Endothelial cell of umbilical vein (primary cell): Measurements from ENCODE around the gene FMN1. TPM values are rescaled to one million over a fixed set of nuclear protein-coding genes. Genes with fewer than 3 reads are reported as not detected.

Experiments used
- BruUV-seq: library from RNA; stranded (reverse); fragments of 400-500 nt; replicated peaks from 2 replicates; lab custom pipeline; 2021; lab: Mats Ljungman, UMichigan
- CTCF ChIA-PET: fragments of 300-600, 350-600 bp; sonication (Branson Sonifier 250); formaldehyde crosslinking; loops from one replicate; lab custom pipeline; 2021; ENCODE audit warnings: antibody characterized with exemption, inconsistent platforms; lab: Charles Lee
- POLR2A ChIA-PET: fragments of 300-600, 350-600 bp; sonication (Branson Sonifier 250); formaldehyde crosslinking; loops from one replicate; lab custom pipeline; 2021; ENCODE audit warnings: antibody characterized with exemption, inconsistent platforms; lab: Charles Lee
- DNase-seq: peaks from one replicate; pipeline ENCODE4 v3.0.0-alpha.2; 2011; ENCODE audit warnings: low read depth, low spot score
- FAIRE-seq: peaks from 2 replicates; lab custom pipeline; 2011; peaks lifted over from hg19 to GRCh38; lab: Jason Lieb, UNC
- H2AFZ ChIP-seq: 2 replicates; pipeline ENCODE4 v1.6.0; 2012; ENCODE audit warnings: low read depth, low read length, control low read depth, inconsistent platforms
- H3K27ac ChIP-seq: 2 replicates; pipeline ENCODE4 v1.5.1; 2011; ENCODE audit warnings: low read depth, mild to moderate bottlenecking, control low read depth, low read length, moderate library complexity; ENCODE audit not compliant: insufficient read depth
- H3K27me3 ChIP-seq, 2 experiments: 2 replicates each; pipeline versions ENCODE4 v1.6.0 to v1.6.1; 2011; ENCODE audit warnings: low read length in 2 of 2, mixed read lengths in 1 of 2; ENCODE audit not compliant: control insufficient read depth in 2 of 2, insufficient read depth in 2 of 2
- H3K36me3 ChIP-seq, 2 experiments: 2 replicates in 1 of 2; 3 replicates in 1 of 2; pipeline ENCODE4 v1.5.1; 2011; ENCODE audit warnings: low read length in 2 of 2, mild to moderate bottlenecking in 1 of 2, moderate library complexity in 1 of 2; ENCODE audit not compliant: control insufficient read depth in 2 of 2, insufficient read depth in 2 of 2; ENCODE audit errors: extremely low read depth in 1 of 2
- H3K4me1 ChIP-seq: 3 replicates; pipeline ENCODE4 v1.5.1; 2011; ENCODE audit warnings: mild to moderate bottlenecking, low read length; ENCODE audit not compliant: control insufficient read depth, insufficient read depth; ENCODE audit errors: extremely low read depth
- H3K4me2 ChIP-seq: 2 replicates; pipeline ENCODE4 v1.6.1; 2011; ENCODE audit warnings: low read length, control low read depth, mixed read lengths; ENCODE audit not compliant: insufficient read depth
- H3K4me3 ChIP-seq, 3 experiments: fragments of 200-600 bp in 1 of 3; sonication (generic), shearing (Covaris generic) in 1 of 3; replicated peaks in 1 of 3; 2 replicates each; pipeline ENCODE4 v1.5.1; 2011 to 2016; ENCODE audit warnings: control low read depth in 3 of 3, low read length in 3 of 3, mild to moderate bottlenecking in 2 of 3, inconsistent platforms in 1 of 3, low read depth in 1 of 3, moderate library complexity in 1 of 3; ENCODE audit not compliant: insufficient read depth in 1 of 3
- H3K79me2 ChIP-seq: 2 replicates; pipeline ENCODE4 v1.6.0; 2012; ENCODE audit warnings: low read length, inconsistent platforms; ENCODE audit not compliant: control insufficient read depth, insufficient read depth
- H3K9ac ChIP-seq: replicated peaks from 2 replicates; pipeline ENCODE3; 2011; ENCODE audit warnings: low read length, control low read depth; ENCODE audit not compliant: insufficient read depth; ENCODE audit errors: extremely low read depth
- H3K9me1 ChIP-seq: replicated peaks from 3 replicates; pipeline ENCODE4 v1.6.0; 2011; ENCODE audit warnings: mild to moderate bottlenecking, low read length; ENCODE audit not compliant: control insufficient read depth, insufficient read depth; ENCODE audit errors: extremely low read depth
- H3K9me3 ChIP-seq: replicated peaks from 2 replicates; pipeline ENCODE4 v1.5.1; 2012; ENCODE audit warnings: low read length, inconsistent platforms; ENCODE audit not compliant: control insufficient read depth, insufficient read depth
- H4K20me1 ChIP-seq: replicated peaks from 2 replicates; pipeline ENCODE3; 2011; ENCODE audit warnings: mild to moderate bottlenecking, low read length; ENCODE audit not compliant: control insufficient read depth, insufficient read depth; ENCODE audit errors: extremely low read depth
- EZH2 ChIP-seq: IDR thresholded peaks from 2 replicates; pipeline ENCODE4 v1.6.1; 2012; ENCODE audit warnings: borderline replicate concordance, low read depth, mild to moderate bottlenecking, moderate library complexity, low read length, inconsistent platforms; ENCODE audit not compliant: severe bottlenecking
- FOS ChIP-seq: IDR thresholded peaks from 2 replicates; pipeline ENCODE4 v1.6.1; 2011; ENCODE audit warnings: mild to moderate bottlenecking, low read length, moderate library complexity, borderline replicate concordance; ENCODE audit not compliant: insufficient read depth
- GATA2 ChIP-seq: IDR thresholded peaks from 2 replicates; pipeline ENCODE4 v1.7.0; 2011; ENCODE audit warnings: low read depth, mild to moderate bottlenecking, moderate library complexity, mixed read lengths, low read length; ENCODE audit not compliant: insufficient read length, insufficient read depth
- JUN ChIP-seq: IDR thresholded peaks from 2 replicates; pipeline ENCODE4 v1.6.1; 2011; ENCODE audit warnings: borderline replicate concordance, low read depth; ENCODE audit not compliant: insufficient read length, insufficient read depth
- MYC ChIP-seq: IDR thresholded peaks from one replicate; pipeline ENCODE4 v1.6.1; 2011; ENCODE audit warnings: mild to moderate bottlenecking, low read depth, low read length
- POLR2A ChIP-seq: IDR thresholded peaks from 2 replicates; pipeline ENCODE4 v1.6.1; 2012; ENCODE audit warnings: low read depth, mild to moderate bottlenecking, control low read depth, low read length
- POLR2AphosphoS5 ChIP-seq: IDR thresholded peaks from 2 replicates; pipeline ENCODE4 v1.6.1; 2012; ENCODE audit warnings: low read depth, mild to moderate bottlenecking, control low read depth, low read length, moderate library complexity; ENCODE audit not compliant: insufficient read depth
- dilution Hi-C: fragments of 300-500 bp; cut with MboI; formaldehyde crosslinking; loops from one replicate; pipeline ENCODE4 v1.15.0; 2019; ENCODE audit warnings: low sequenced_read_pairs; ENCODE audit not compliant: extremely low pct_ligation_motif_present
- intact Hi-C: fragments of 100-400 bp; cut with micrococcal nuclease; formaldehyde crosslinking; loops from one replicate; pipeline ENCODE4 v1.10.0; 2022
- polyA plus RNA-seq, 4 experiments: library from polyadenylated mRNA; depleted of rRNA in 3 of 4; stranded (reverse) in 3 of 4; unstranded in 1 of 4; fragments of >200 nt; gene quantifications; 2 replicates each; pipeline versions ENCODE4 v1.2.1 to v1.2.3, GENCODE V29; 2011 to 2012; ENCODE audit warnings: missing spikeins in 1 of 4
- total RNA-seq: library from RNA; stranded (reverse); gene quantifications from 2 replicates; pipeline ENCODE4 v1.2.3, GENCODE V29; 2021
- TF ChIP-seq, protein P1 (sequence below): IDR thresholded peaks from 2 replicates; pipeline ENCODE4 v1.6.1; 2011; ENCODE audit not compliant: insufficient read depth, insufficient read length
- TF ChIP-seq, protein P2 (sequence below), 2 donors: IDR thresholded peaks; 1 replicate in 1 of 2; 2 replicates in 1 of 2; pipeline ENCODE4 v1.5.1; 2011; ENCODE audit warnings: low read length in 2 of 2, mild to moderate bottlenecking in 2 of 2, moderate library complexity in 2 of 2, control low read depth in 1 of 2, inconsistent platforms in 1 of 2, low read depth in 1 of 2; ENCODE audit not compliant: insufficient read depth in 1 of 2; ENCODE audit errors: extremely low read depth in 1 of 2

Gene FMN1
- total and polyA plus RNA-seq, 2 donors (not counting 3 experiments of a cell fraction or from before 2014, with no cell fraction given), result 0.01 to 0.29 TPM

DNA sequence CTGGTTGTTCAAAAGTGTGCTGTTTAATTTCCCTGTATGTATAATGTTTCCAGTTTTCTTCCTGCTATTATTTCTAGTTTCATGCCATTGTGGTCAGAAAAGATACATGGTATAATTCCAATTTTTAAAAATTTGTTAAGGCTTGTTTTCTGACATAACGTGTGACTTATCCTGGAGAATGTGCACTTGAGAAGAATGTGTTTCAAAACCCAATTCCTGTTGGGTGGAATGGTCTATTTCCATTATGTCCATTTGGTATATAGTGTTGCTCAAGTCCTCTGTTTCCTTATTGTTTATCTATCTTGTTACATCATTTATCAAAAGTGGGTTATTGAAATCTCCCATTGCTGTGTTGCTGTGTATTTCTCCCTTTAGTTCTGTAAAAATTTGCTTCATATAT is 261.3 kb downstream of the FMN1 start:
- Histone ChIP-seq H3K4me3 (no peak overlapping the region), H4K20me1 (no peaks in the 10 kb centered on the region), H3K79me2 (no peaks in the 10 kb centered on the region), H3K9me3 (no peaks in the 10 kb centered on the region), H3K4me1 (no peaks in the 10 kb centered on the region), H3K4me2 (no peak overlapping the region), H2AFZ (no peak overlapping the region), H3K27ac (no peak overlapping the region), H3K27me3 (peaks cover 2 to 7% of the 10 kb centered on the region in 2 experiments), H3K36me3 (no peaks in the 10 kb centered on the region), H3K9ac (no peak overlapping the region), H3K9me1 (peaks cover 2% of the 10 kb centered on the region)
- no peak for FAIRE-seq
- intact Hi-C loops, result no loop called here
- TF ChIP-seq MYC (no peak), JUN (no peak), GATA2 (no peak), EZH2 (no peak), POLR2AphosphoS5 (no peak), POLR2A (no peak), FOS (no peak)
- TF ChIP-seq, protein P1, sequence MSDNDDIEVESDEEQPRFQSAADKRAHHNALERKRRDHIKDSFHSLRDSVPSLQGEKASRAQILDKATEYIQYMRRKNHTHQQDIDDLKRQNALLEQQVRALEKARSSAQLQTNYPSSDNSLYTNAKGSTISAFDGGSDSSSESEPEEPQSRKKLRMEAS, result no peak
- TF ChIP-seq, protein P2, sequence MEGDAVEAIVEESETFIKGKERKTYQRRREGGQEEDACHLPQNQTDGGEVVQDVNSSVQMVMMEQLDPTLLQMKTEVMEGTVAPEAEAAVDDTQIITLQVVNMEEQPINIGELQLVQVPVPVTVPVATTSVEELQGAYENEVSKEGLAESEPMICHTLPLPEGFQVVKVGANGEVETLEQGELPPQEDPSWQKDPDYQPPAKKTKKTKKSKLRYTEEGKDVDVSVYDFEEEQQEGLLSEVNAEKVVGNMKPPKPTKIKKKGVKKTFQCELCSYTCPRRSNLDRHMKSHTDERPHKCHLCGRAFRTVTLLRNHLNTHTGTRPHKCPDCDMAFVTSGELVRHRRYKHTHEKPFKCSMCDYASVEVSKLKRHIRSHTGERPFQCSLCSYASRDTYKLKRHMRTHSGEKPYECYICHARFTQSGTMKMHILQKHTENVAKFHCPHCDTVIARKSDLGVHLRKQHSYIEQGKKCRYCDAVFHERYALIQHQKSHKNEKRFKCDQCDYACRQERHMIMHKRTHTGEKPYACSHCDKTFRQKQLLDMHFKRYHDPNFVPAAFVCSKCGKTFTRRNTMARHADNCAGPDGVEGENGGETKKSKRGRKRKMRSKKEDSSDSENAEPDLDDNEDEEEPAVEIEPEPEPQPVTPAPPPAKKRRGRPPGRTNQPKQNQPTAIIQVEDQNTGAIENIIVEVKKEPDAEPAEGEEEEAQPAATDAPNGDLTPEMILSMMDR (IDR thresholded peaks at IDR 0.05; ENCODE audit: extremely low read depth in 1 of 2, insufficient read depth in 1 of 2, low read depth in 1 of 2, low read length in 2 of 2), result no peak
- no TSS peak for BruUV-seq
- ChIA-PET CTCF (interaction anchor here (1.2 to 1.9 kb wide), 5 partner anchors 24 to 283 kb away, joined by 3 to 6 read pairs (median 4); no protein-coding TSS in a partner anchor), POLR2A (no interaction called here)
- DNase-seq, result no peak
- dilution Hi-C loops, result no loop called here
